Stimulated activated CD4-positive, alpha-beta T cell treated with anti-CD3 and anti-CD28 coated beads, Interleukin-15, amount 100 ng/mL, for 24 hours (primary cell): ENCODE data around the gene TUNAR.

Experiments used
- DNase-seq: peaks from one replicate; pipeline ENCODE4 v3.0.0-alpha.2; 2020

The TUNAR gene

GRCh38 chr14:95876761-95877538 is at the start of gene TUNAR:
TSS of gene TUNAR (plus strand) at chr14:95876832.
- DNase-seq: no peak

- DNase-seq: no peak
Observed at GRCh38 chr14:95828649-95829265, 47.9 kb upstream of the TUNAR start.

GRCh38 chr14:95829321-95829720 is 47.3 kb upstream of the TUNAR start:
- DNase-seq: no peak

- no peak for DNase-seq
Observed at GRCh38 chr14:95830386-95830785, 46.2 kb upstream of the TUNAR start.

GRCh38 chr14:95831041-95831440 is 45.6 kb upstream of the TUNAR start:
- DNase-seq: no peak

GRCh38 chr14:95831468-95831867 is 45.2 kb upstream of the TUNAR start:
- no peak for DNase-seq

- DNase-seq: no peak
Observed at GRCh38 chr14:95832012-95832411, 44.6 kb upstream of the TUNAR start.

- no peak for DNase-seq
Observed at GRCh38 chr14:95833429-95833828, 43.2 kb upstream of the TUNAR start.

- DNase-seq: no peak
Observed at GRCh38 chr14:95834496-95834895, 42.1 kb upstream of the TUNAR start.

- DNase-seq: peak; percentile 23
Observed at GRCh38 chr14:95835121-95835730, 41.4 kb upstream of the TUNAR start.

- DNase-seq: no peak
Observed at GRCh38 chr14:95838862-95839261, 37.8 kb upstream of the TUNAR start.

GRCh38 chr14:95840094-95840700 is 36.4 kb upstream of the TUNAR start:
- no peak for DNase-seq

GRCh38 chr14:95841668-95842067 is 35.0 kb upstream of the TUNAR start:
- DNase-seq: no peak

- DNase-seq: no peak
Observed at GRCh38 chr14:95849761-95850160, 26.9 kb upstream of the TUNAR start.

- DNase-seq: no peak
Observed at GRCh38 chr14:95850429-95850828, 26.2 kb upstream of the TUNAR start.

- no peak for DNase-seq
Observed at GRCh38 chr14:95855606-95856005, 21.0 kb upstream of the TUNAR start.

- no peak for DNase-seq
Observed at GRCh38 chr14:95857275-95857674, 19.4 kb upstream of the TUNAR start.

GRCh38 chr14:95858893-95859292 is 17.7 kb upstream of the TUNAR start:
- no peak for DNase-seq

- DNase-seq: no peak
Observed at GRCh38 chr14:95862243-95862642, 14.4 kb upstream of the TUNAR start.

GRCh38 chr14:95863295-95863694 is 13.3 kb upstream of the TUNAR start:
- no peak for DNase-seq

GRCh38 chr14:95869776-95870175 is 6.9 kb upstream of the TUNAR start:
- DNase-seq: no peak

GRCh38 chr14:95870772-95871171 is 5.9 kb upstream of the TUNAR start:
- DNase-seq: no peak

GRCh38 chr14:95871531-95871930 is 5.1 kb upstream of the TUNAR start:
- no peak for DNase-seq

GRCh38 chr14:95872777-95873176 is 3.9 kb upstream of the TUNAR start:
- DNase-seq: no peak
